Activated CD8-positive, alpha-beta memory T cell treated with anti-CD3 and anti-CD28 coated beads, Interleukin-2, amount 50 U/mL, for 1 hour (primary cell): ENCODE measurements around the gene GATAD2A.
A peak's percentile ranks its signal among the peaks of the same experiment; 100 is the strongest.
"Not testable (repeated sequence)": the region's sequence is repeated elsewhere in the genome, so short reads cannot be mapped to it uniquely, and the experiment has no call there.

Experiments
- DNase-seq: peaks from one replicate; pipeline ENCODE4 v3.0.0-alpha.2; 2020; ENCODE audit errors: extremely low read depth

The GATAD2A gene

DNA sequence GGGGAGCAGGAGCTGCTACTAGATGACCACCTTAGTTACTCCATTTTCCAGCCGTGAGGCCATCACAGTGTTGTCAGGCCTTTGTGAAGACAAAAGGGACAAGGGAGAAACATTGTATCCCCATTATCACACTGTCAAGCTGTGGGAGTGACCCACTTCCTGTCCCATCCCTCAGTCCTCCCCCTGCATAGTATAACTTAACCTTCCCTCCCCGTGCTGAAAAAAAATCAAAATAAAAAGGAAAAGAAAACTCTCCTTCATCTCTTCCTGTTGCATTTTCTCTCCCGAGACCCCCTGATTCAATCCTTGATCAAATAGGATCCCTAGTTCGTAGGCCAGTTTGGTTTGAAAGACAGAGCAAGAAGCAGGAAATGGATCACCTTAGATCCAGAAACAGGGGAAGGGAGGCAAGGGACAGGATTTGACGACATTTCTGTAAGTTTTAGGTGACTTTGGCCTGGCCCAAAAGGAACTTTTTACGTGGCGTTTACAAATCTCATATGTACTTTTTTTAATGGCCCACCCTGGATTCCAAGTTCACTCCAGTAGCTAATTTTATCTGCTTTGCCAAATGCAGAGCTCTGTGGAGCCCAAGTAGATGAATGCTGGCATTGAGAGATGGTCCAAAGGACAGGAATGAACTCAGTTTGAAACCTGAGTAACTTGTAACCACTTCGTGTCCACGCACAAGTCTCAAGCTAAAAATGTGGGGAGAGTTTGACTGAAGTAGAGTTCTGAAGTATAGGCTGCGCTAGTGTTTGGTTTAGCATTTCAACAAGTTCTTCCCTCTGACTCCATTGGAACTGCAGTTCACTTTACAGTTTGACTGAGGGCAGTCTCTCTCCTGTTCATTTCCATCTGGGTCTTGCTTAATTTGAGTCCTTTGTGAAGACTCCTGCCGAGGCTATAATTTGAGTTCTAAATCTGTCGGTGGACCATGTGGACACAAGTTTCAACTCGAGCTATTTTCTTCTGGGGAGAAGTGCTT is 16.6 kb upstream of the GATAD2A start:
- DNase-seq: no peak

DNA sequence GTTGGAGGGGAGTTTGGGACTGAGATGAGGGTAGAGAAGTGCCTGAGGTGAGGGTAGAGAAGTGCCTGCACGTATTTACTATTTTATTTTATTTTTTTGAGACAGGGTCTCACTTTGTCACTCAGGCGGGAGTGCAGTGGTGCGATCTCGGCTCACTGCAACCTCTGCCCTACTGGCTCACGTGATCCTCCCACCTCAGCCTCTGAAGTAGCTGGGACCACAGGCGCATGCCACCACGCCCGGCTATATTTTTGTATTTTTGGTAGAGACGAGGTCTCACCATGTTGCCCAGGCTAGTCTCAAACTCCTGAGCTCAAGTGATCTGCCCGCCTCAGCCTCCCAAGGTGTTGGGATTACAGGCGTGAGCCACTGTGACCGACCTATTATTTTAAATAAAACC is 15.8 kb upstream of the GATAD2A start:
- not testable (repeated sequence) for DNase-seq

DNA sequence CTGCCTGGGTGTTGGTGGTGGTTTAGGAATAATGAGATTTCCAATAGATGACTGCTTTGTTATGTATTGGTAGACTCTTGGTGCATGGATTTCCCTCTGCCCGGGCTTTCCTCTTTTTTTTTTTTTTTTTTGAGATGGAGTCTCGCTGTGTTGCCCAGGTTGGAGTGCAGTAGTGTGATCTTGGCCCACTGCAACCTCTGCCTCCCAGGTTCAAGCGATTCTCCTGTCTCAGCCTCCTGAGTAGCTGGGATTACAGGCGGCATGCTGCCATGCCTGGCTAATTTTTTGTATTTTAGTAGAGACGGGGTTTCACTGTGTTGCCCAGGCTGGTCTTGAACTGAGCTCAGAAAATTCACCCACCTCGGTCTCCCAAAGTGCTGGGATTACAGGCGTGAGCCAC is 11.1 kb upstream of the GATAD2A start:
- DNase-seq: not testable (repeated sequence)

DNA sequence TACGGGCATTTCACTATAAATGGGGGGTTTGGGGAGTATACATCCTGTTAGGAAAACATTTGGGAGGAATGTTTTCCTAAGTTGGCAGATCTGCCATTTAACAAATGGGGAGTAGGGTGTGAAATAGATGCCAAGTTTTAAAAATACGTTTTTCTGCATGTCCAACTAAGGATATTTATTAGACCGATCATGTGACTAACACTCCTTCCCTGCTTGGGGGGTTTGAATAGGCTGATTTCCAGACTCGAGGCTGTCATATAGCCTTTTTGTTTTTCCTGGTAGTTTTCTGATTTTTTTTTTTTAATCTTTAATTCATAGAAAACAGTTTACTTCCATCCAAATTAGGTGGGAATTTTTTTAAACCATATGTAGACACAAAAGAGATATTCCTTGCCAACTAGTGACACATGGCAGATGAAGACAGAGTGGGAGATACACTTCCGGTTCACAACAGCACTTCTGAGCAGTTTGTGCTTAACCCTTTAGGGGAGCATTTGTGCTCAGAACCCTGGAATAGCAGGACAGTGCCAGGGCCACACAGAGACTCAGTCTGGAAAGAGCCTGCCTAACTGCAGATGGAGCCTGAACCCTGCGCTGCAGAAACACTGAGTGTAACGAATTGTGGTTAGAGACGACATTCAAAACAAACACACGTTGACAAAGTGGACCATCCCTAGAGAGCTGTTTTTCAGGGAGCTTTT is 5.6 kb upstream of the GATAD2A start:
- DNase-seq: no peak

DNA sequence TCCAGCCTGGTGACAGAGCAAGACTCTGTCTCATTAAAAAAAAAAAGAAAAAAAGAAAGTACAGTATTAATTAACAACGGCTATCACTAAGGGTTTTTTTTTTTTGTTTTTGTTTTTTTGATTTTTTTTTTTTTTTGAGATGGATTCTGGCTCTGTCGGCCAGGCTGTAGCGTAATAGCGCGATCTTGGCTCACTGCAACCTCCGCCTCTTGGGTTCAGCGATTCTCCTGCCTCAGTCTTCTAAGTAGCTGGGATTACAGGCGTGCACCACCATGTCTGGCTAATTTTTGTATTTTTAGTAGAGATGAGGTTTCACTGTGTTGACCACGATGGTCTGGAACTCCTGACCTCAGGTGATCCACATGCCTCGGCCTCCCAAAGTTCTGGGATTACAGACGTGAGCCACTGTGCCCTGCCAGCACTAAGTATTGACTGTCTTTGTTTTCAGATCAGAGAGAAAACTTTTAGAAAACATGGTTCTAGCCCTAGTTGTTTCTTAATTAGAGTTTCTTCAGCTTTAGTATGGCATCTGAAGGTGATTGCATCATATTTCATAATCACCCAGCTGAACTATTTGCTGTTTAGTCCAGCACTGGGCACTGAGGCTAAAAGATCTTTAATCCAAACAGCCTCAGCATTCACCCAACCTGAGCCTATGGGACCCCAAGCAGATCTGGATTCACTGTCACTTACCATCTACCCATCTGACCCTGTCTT is 2.7 kb upstream of the GATAD2A start:
- DNase-seq: no peak

DNA sequence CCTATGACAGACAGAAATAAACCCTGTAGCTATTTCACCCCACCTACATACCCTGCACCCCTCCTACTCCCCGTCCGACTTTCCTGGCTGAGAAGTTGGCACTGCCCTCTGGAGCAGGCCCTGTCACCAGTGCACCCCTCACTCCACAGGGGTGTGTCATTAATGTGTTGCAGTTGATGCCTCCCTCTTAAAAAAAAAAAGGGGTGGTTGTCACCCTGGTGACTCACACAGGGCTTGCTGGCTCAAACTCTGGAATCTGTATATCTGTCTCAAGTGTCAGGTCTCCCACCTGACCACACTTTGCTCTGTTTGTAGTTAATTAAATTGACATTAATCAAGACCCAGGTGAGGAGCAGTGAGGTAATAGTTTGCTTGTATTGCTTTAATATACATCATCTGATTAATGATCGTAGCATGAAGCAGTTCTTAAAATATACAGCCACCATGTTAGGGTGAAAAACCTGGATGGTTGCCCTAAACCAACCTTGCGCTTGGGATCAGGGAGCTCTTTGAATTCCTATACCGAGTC is 2.0 kb upstream of the GATAD2A start:
- DNase-seq: no peak

DNA sequence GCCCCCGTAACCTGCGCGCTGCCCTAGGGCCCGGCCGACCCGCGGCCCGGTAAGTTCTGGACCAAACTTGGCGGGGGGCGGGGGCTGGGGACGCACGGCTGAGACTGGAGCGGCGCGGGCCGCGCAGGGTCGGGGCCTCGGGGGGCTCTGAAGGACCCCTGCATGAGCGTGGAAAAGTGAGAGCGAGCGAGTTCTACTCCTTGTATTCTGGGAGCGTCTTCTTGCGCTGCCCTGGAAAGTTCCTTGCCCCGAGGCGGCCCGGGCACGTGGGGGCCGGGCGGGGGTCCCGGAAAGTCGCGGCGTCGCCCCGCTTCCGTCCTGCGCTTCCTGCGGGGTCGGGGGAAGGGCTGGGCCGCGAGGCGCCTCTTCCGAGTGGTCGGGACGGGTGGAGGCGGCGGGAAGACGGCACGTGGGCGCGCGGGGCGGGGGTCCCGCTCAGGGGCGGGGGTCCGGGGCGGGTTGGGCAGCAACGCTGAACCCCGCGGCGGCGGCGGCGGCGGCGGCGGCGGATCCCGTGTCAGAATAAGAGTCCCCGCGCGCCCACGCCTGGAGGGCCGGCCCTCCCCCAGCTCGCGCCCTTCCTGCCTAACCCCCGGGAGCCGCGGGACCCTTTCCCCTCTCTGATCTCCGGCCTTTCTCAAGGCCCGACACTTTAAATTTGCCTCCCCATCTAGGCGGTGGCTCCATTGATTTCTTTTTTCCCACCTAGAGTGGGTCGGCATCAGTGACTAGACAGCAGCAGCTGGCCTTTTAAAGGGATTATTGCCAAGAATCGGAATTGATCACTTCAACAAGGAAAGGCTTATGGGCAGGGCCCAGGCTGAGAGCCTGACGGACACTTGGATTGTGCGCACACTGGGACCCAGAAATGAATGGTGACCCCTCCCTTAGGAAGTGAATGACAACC is 749 bp downstream of the GATAD2A start:
- DNase-seq: no peak

DNA sequence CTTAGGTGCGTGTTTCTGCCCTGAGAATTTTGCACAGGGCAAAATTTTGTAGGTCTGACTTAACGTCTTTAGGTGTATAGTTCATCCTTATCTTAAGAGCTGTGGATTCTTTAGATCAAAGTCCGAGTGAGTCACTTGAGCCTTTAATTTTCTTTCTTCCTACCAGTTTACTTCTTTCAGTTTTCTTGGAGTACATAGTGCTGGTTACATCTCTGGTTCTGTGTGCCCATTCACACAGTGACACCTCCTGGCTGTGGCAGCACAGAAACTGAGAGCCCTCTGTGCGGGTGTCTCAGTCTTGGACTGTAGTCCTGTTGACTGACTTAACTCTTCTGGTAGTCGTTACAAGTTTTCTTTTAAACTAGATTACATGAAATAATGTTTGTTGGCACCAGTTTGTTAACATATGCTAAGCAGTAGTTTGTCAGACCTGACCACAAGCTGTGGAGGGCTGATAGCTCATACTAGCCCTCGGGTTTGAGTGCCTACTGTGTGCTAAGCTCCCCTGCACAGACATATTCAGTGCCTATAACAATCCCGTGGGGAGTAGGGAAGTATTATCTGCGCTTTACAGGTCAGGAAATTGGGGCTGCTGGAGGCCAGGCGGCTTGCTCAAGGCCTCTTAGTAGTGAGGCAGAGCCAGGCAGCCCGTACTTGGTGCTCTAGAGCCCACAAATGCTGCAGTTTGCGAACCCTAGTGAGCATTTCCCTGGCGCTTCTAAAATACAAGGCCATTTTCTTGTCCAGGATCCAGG is 1.6 kb downstream of the GATAD2A start:
- DNase-seq: no peak

DNA sequence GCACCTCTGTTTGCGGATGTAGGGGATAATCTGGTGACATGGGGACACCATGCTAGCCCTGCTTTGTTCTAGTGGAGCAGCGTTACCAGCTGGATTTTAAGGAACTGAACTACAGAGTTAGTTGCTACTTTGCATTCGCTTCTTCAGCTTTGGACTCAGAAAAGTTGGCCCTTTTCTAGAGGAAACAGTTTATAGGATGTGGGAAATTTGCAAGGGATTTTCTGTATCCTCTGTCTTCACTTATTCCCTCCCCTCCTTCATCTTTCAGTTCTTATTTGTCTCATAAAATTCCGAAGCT is 2.1 kb downstream of the GATAD2A start:
- no peak for DNase-seq

DNA sequence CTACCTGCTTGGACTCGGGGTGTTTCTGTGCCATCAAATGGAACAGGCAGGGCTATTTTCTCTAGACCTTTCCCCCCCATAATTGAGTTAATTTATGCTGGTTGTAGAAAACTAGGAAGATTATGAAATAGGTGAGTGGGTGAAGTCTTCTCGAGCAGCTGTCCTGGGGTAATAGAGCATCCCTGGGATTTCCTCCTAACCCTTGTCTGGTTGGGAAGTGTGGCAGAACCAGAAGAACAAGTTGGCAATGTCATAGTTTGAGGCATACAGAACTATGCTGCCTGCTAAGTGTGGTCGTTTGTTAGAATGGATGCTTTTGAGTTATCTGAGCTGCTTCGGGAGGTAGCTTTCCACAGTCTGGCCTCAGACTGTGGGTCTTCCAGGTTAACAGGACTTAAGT is 3.7 kb downstream of the GATAD2A start:
- no peak for DNase-seq

DNA sequence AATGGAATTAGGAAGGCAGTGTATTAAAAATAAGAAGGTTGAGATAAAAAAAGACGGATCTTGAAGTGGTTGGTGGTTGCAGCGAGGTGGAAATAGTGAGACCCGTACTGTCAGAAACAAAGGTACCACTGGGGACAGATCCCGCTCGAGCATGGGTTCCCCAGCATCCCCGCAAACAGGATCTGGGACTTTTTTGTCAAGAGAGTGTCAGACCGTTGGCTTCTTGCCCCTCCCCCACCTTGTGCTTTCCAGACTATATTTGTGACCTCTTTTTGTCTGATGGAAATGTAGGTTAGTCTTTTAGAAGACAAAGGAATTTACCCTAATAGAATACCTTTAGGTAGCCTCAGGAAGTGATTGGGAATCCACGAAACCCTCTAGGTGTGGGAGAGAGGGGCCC is 4.2 kb downstream of the GATAD2A start:
- DNase-seq: peak; percentile 34

DNA sequence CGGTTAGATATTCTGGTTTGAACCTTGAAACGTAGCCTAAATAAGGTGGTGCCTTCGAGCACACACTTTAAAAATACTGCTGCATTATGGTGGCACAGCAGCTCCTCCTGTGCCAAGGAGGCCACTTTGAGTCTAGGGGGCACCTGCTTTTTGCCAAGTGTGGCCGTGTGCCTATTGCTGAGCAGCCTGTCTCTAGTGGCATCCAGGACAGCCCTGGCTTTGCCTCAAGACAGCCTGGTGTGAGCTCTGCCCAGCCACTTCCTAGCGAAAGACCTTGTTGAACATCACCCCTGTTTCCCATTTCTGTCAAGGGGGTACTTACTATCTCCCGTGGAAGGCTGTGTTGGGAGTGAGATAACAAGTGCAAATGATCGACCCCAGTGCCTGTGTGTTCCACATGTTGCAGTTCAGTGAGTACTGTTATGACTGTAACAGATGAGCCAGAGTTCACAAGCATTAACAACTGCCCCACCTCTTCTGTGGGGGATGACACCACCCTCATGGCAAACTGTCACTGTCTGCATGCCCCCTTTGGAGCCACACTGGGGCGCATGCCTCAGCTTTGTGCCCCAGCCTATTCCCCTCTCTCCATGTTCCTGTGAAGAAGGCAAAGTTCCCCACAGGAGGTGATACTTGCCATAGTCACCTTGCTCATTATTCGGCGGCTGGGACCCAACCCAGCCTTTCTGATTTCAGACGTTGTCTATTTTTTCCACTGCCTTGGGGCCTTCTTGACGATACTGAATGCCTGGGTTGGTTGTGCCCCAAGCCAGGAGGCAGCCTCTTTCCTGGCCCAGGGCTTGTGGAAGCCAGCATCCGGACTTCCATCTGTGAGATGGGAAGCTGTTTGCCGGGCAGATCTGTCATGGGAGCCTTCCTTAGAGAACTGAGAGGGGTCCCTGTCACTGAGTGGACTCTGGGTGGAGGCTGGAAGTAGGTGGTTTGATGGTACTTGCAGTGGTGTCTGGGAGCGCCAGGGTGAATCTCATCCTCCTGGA is 5.4 kb downstream of the GATAD2A start:
- DNase-seq: no peak

DNA sequence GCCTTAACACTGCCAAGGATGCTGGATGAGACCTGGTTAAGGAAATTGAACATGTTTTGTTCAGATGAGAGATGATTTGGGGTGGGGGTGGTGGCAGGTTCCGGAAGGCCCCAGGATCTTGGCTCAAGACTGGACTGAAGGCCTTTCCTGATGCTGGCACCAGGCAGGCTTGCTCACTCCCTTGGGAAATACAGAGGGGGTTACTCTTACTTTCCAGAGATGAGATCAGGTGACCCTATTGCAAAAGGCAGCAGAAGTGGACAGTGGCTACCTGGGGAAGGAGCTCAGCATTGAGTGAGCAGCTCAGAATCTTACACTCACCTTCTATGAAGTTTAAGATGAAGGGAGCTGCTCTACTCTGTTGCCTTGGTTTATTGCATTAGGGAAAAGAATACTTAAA is 10.8 kb downstream of the GATAD2A start:
- no peak for DNase-seq

DNA sequence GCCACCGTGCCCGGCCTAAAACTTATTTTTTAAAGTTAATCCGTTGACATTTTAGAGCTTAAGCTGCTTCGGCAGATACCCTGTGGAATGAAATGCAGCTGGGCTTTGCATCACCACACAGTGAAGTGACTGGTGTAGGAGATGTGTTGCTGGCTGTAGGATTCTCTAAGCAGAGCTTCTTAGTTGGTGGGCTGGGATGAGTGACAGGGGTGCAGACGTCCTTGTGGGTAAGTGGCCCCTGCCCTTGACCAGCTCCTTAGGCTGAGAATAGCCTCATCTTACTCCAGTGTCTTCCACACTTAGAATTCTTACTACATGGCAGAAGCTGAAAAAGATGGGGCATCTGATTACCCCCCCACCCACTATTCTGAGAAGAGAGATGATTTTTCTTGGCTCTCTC is 11.6 kb downstream of the GATAD2A start:
- no peak for DNase-seq

DNA sequence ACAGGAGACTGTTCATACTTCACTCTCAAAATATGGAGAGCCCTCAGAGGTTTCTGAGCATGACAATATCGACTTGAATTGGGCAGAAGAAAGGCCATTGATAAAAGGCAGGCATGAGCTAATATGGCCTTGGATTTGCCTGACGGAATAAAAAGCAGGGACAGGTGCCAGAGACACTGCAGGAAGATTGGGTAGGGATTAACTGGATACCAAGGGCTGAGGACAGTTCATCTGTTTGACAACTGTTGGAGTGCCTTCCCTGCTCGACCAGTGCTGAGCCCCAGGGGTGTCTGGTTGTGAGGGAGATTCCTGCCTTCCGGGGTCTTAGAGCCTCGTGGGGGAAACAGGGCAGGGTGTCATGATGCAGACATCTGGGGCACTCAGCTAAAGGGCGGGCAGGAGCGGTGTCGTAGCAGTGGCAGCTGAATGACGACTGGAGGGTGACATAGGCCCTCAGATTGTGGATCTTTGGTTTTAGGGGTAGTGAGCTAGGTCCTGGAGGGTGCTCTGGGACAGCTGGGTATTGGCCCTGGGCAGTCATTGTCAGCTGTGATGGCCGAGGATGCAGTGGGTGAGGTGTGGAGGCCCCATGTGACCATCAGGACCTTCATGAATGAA is 12.3 kb downstream of the GATAD2A start:
- DNase-seq: no peak

DNA sequence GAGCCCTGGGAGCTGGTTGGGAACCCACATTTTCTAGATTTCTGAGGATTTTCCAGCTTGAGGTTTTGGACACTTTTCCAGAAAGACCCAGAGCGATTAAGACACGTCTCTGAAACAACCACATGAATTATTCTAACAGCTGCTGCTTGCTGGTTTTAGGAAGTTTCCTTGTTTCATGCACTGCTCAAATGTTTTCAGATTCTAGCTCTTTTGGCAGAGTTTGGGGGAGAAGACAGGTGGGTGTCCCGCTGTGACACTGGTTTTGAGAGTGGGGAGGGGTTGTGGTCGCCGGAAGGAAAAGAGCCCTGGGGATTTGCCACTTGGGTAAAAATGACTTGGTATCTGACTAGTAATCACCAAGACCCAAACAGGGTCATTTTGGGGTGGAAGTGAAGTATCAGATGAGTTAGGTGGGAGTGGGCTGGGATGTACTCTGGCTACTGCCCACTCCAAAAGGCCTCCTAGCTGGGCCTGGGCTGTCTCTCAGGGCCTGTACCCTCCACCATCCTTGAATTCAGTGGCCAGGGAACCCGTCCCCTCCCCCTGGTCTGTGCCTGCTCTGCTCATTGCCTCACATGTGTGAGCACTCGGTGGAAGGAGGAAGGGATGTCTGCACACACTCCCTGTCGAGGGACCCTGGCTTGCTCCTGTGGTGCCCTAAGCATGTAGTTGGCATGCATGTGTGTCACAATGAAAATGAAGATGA is 13.2 kb downstream of the GATAD2A start:
- no peak for DNase-seq

DNA sequence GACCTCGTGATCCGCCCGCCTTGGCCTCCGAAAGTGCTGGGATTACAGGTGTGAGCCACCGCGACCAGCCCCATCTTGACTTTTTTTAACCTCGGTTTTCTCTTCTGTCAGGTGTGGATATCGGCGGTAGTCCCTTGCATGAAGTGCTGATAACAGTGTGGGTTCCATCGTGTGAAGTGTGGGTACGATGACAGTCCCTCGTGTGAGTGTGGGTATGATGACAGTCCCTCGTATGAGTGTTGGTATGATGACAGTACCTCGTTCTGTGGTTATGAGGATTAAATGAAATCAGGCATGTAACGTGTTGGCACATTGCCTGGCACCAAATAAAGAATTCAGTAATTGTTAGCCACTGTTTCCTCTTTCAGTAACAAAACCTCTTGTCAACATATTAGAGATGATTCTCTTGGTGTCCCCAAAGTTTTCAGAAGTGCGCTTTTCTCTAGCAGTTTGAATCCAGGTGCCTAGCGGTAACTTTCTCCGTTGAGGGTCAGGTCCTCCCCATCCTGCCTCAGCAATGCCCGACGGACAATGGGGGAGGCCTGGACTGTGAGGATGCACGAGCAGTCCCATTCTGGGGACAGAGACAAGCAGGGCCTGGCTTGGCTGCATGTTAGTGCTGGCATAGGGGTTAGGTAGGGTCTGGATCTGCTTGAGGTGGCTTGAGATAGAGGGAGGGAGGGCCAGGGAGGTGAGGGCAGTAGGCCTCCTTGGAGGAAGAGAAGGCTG is 15.3 kb downstream of the GATAD2A start:
- DNase-seq: peak; percentile 22

DNA sequence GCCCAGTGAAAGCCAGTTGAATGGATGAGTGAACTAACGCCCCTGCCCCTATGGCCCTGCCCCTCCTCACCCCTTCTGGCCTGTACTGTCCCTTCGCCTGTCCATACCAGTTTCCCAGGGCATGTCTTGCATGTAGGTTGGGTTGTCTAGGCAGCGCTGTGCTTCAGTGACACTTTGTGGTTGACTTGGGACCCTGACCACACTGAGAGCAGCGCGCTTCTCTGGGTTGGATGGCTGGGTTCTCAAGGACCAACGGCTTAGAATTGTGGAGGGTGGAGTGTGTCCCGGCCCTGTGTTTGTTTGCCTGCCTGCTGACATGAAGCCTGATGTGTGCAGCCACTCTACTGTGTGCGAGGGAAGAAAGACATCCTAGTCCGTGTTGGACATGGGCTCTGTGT is 15.8 kb downstream of the GATAD2A start:
- no peak for DNase-seq
